B cell (primary cell): ENCODE measurements around the gene ZC3HAV1. TPM values are rescaled to one million over a fixed set of nuclear protein-coding genes. Genes with fewer than 3 reads are reported as not detected.

Experiments
- ATAC-seq: fragments of 200-7000 bp; cut with Tn5 transposase; one replicate; pipeline ENCODE4 v1.10.0; 2021; ENCODE audit warnings: low read depth, mild to moderate bottlenecking, moderate number of reproducible peaks, moderate library complexity
- CTCF ChIA-PET: fragments of 350-600 bp; sonication (Branson Sonifier 250); formaldehyde crosslinking; loops from one replicate; lab custom pipeline; 2021; ENCODE audit warnings: antibody characterized with exemption, inconsistent platforms; lab: Charles Lee
- POLR2A ChIA-PET: fragments of 350-600 bp; sonication (Branson Sonifier 250); formaldehyde crosslinking; loops from one replicate; lab custom pipeline; 2021; ENCODE audit warnings: antibody characterized with exemption; lab: Charles Lee
- DNase-seq: peaks from one replicate; pipeline ENCODE4 v3.0.0; 2013
- H2AFZ ChIP-seq: 2 replicates; pipeline ENCODE4 v1.6.1; 2012; ENCODE audit warnings: mild to moderate bottlenecking, low read depth, low read length; ENCODE audit not compliant: insufficient read depth, poor library complexity, severe bottlenecking
- H3K27ac ChIP-seq, 2 donors: 1 replicate in 1 of 2; 2 replicates in 1 of 2; pipeline ENCODE4 v1.5.1; 2012 to 2013; ENCODE audit warnings: low read length in 2 of 2, mild to moderate bottlenecking in 2 of 2, moderate library complexity in 1 of 2
- H3K27me3 ChIP-seq, 4 experiments: fragments of 200-600 bp in 1 of 4; sonication (generic) in 1 of 4; replicated peaks in 1 of 4; 1 replicate in 2 of 4; 2 replicates in 2 of 4; pipeline versions ENCODE4 v1.6.1 to v1.7.0; 2013 to 2016; ENCODE audit warnings: low read length in 3 of 4, mild to moderate bottlenecking in 2 of 4, mixed read lengths in 1 of 4, moderate library complexity in 1 of 4; ENCODE audit not compliant: insufficient read depth in 4 of 4, control insufficient read depth in 3 of 4; ENCODE audit errors: control extremely low read depth in 1 of 4
- H3K36me3 ChIP-seq, 2 experiments: replicated peaks in 1 of 2; 1 replicate in 1 of 2; 2 replicates in 1 of 2; pipeline versions ENCODE4 v1.6.1 to v1.7.1; 2013; ENCODE audit warnings: low read length in 1 of 2; ENCODE audit not compliant: insufficient read depth in 2 of 2, control insufficient read depth in 1 of 2; ENCODE audit errors: control extremely low read depth in 1 of 2, extremely low read depth in 1 of 2
- H3K4me1 ChIP-seq, 2 donors: fragments of 200-600 bp in 1 of 2; sonication (generic) in 1 of 2; 1 replicate in 1 of 2; 2 replicates in 1 of 2; pipeline versions ENCODE4 v1.5.1 to v1.6.1; 2013 to 2017; ENCODE audit warnings: low read length in 2 of 2; ENCODE audit not compliant: control insufficient read depth in 2 of 2, insufficient read depth in 2 of 2
- H3K4me2 ChIP-seq: replicated peaks from 2 replicates; pipeline ENCODE3; 2012; ENCODE audit warnings: mild to moderate bottlenecking, low read depth, low read length; ENCODE audit not compliant: poor library complexity, severe bottlenecking
- H3K4me3 ChIP-seq, 5 experiments: fragments of 200-600 bp in 1 of 5; sonication (generic) in 1 of 5; 1 replicate in 3 of 5; 2 replicates in 2 of 5; pipeline versions ENCODE4 v1.5.1 to v1.7.0; 2011 to 2016; ENCODE audit warnings: low read length in 4 of 5, mild to moderate bottlenecking in 4 of 5, low read depth in 2 of 5, control low read depth in 1 of 5, moderate library complexity in 1 of 5; ENCODE audit not compliant: insufficient read depth in 1 of 5; ENCODE audit errors: control extremely low read depth in 1 of 5, extremely low read depth in 1 of 5
- H3K79me2 ChIP-seq: fragments of 200-600 bp; sonication (generic); one replicate; pipeline ENCODE4 v1.6.0; 2016; ENCODE audit warnings: low read length; ENCODE audit not compliant: control insufficient read depth, insufficient read depth
- H3K9ac ChIP-seq: fragments of 200-600 bp; sonication (generic); 2 replicates; pipeline ENCODE4 v1.6.1; 2017; ENCODE audit warnings: mild to moderate bottlenecking, low read length, moderate library complexity
- H3K9me3 ChIP-seq, 3 donors: one replicate each; pipeline versions ENCODE4 v1.6.1 to v1.7.1; 2013; ENCODE audit warnings: low read length in 2 of 3; ENCODE audit not compliant: control insufficient read depth in 2 of 3, insufficient read depth in 1 of 3; ENCODE audit errors: control extremely low read depth in 1 of 3
- H4K20me1 ChIP-seq: 2 replicates; pipeline ENCODE4 v1.6.0; 2012; ENCODE audit warnings: mild to moderate bottlenecking, low read length; ENCODE audit not compliant: insufficient read depth, control insufficient read depth, poor library complexity, severe bottlenecking
- H3K27ac Mint-ChIP-seq: one replicate; pipeline ENCODE4 v1.8.0; 2021; ENCODE audit warnings: mixed read lengths
- H3K27me3 Mint-ChIP-seq: one replicate; pipeline ENCODE4 v1.8.0; 2021; ENCODE audit warnings: mixed read lengths
- H3K4me1 Mint-ChIP-seq: one replicate; pipeline ENCODE4 v1.8.0; 2021; ENCODE audit warnings: mixed read lengths
- H3K4me3 Mint-ChIP-seq: one replicate; pipeline ENCODE4 v1.8.0; 2021; ENCODE audit warnings: mixed read lengths
- H3K9me3 Mint-ChIP-seq: one replicate; pipeline ENCODE4 v1.8.0; 2022; ENCODE audit warnings: mixed read lengths; ENCODE audit not compliant: insufficient read depth
- CTCF ChIP-seq: fragments of 200-600 bp; IDR thresholded peaks from one replicate; pipeline ENCODE4 v1.8.0; 2022; ENCODE audit warnings: antibody characterized with exemption, mild to moderate bottlenecking
- EZH2 ChIP-seq: IDR thresholded peaks from 2 replicates; pipeline ENCODE4 v1.6.1; 2012; ENCODE audit warnings: borderline replicate concordance, low read depth, mild to moderate bottlenecking, moderate library complexity, low read length; ENCODE audit not compliant: insufficient read depth, poor library complexity, severe bottlenecking
- WGBS: methylation state at CpG from one replicate; pipeline ENCODE4 v1.1.5; 2013; ENCODE audit warnings: missing lambda C conversion rate; ENCODE audit not compliant: insufficient coverage; 5-methylcytosine and 5-hydroxymethylcytosine counted together
- intact Hi-C: fragments of 100-400 bp; cut with micrococcal nuclease; formaldehyde crosslinking; loops from one replicate; pipeline ENCODE4 v1.10.0; 2022
- polyA plus RNA-seq: library from polyadenylated mRNA; depleted of rRNA; stranded (reverse); fragments of >200 nt; gene quantifications from 2 replicates; pipeline ENCODE4 v1.2.3, GENCODE V29; 2012
- total RNA-seq, 2 donors: library from RNA; stranded (reverse); fragments of 120-200 nt in 1 of 2; gene quantifications; 1 replicate in 1 of 2; 2 replicates in 1 of 2; pipeline versions ENCODE4 v1.2.3 to v1.2.4, GENCODE V29; 2013 to 2022

The ZC3HAV1 gene
- total and polyA plus RNA-seq, 2 donors (not counting 1 experiment from before 2014, with no cell fraction given): 45.9 to 101 TPM

- Histone ChIP-seq H3K27me3 (no peaks in the 10 kb centered on the region), H3K4me3 (peak overlapping the region; percentile 85 to 98 (median 95)), H3K9me3 (peaks cover 0 to 3% (median 0%) of the 10 kb centered on the region in 3 donors), H3K9ac (peak overlapping the region; percentile 95), H3K4me2 (peak overlapping the region; percentile 76), H4K20me1 (peaks cover 27% of the 10 kb centered on the region), H2AFZ (peak overlapping the region; percentile 86), H3K27ac (peak overlapping the region; percentile 90 to 96), H3K4me1 (peaks cover 17 to 21% of the 10 kb centered on the region in 2 donors), H3K79me2 (peaks cover 96% of the 10 kb centered on the region), H3K36me3 (peaks cover 0 to 1% of the 10 kb centered on the region in 2 experiments)
- POLR2A ChIA-PET: interaction anchor here (0.7 to 2.1 kb wide), 4 partner anchors 9 to 24 kb away, joined by 3 to 10 read pairs (median 6); a partner anchor contains a TSS
- H3K9me3 Mint-ChIP-seq: no peaks in the 10 kb centered on the region
- H3K4me1 Mint-ChIP-seq: peaks cover 33% of the 10 kb centered on the region
- TF ChIP-seq EZH2 (no peak), CTCF (no peak)
- 6% methylated on average over 13 of the region's 16 CpGs for WGBS
- H3K4me3 Mint-ChIP-seq: peak overlapping the region; percentile 88
- DNase-seq (no peak), ATAC-seq (no peak)
- H3K27ac Mint-ChIP-seq: peak overlapping the region; percentile 99
- CTCF ChIA-PET: interaction anchor here (0.9 to 1.0 kb wide), 2 partner anchors 9 to 35 kb away, joined by 4 to 9 read pairs; no protein-coding TSS in a partner anchor
- no peaks in the 10 kb centered on the region for H3K27me3 Mint-ChIP-seq
- intact Hi-C loops: loop anchor here (1.0 to 2.0 kb wide), 5 partner anchors 9 to 1067 kb away; partner anchors contain the start of genes KDM7A and UBN2
Observed at GRCh38 chr7:139109983-139110411, 477 bp upstream of the ZC3HAV1 start.
